NCI-H226 (cell line): Measurements from ENCODE around the gene GPBP1.
"Not testable (repeated sequence)": the region's sequence is repeated elsewhere in the genome, so short reads cannot be mapped to it uniquely, and the experiment has no call there.

ENCODE experiments used
- DNase-seq: peaks from one replicate; pipeline ENCODE4 v3.0.0-alpha.2; 2015

Gene GPBP1

GRCh38 chr5:57211039-57211438 lies 37.2 kb downstream of the GPBP1 start:
- no peak for DNase-seq

GRCh38 chr5:57215629-57216195 lies 41.9 kb downstream of the GPBP1 start:
- DNase-seq: peak; percentile 51

- peak; percentile 71 for DNase-seq
These were observed 42.9 kb downstream of the GPBP1 start for GRCh38 chr5:57216714-57217113.

- no peak for DNase-seq
These were observed 45.5 kb downstream of the GPBP1 start for GRCh38 chr5:57219386-57219785.

- peak; percentile 47 for DNase-seq
These were observed 47.2 kb downstream of the GPBP1 start for GRCh38 chr5:57221049-57221568.

- no peak for DNase-seq
These were observed 51.7 kb downstream of the GPBP1 start for GRCh38 chr5:57225553-57225952.

GRCh38 chr5:57229313-57229712 lies 55.5 kb downstream of the GPBP1 start:
- DNase-seq: no peak

GRCh38 chr5:57231607-57232006 lies 57.7 kb downstream of the GPBP1 start:
- DNase-seq: peak; percentile 33

- no peak for DNase-seq
These were observed 58.6 kb downstream of the GPBP1 start for GRCh38 chr5:57232293-57233033.

- DNase-seq: no peak
These were observed 69.7 kb downstream of the GPBP1 start for GRCh38 chr5:57243286-57244137.

GRCh38 chr5:57244331-57244730 lies 70.5 kb downstream of the GPBP1 start:
- no peak for DNase-seq

GRCh38 chr5:57246426-57246825 lies 72.6 kb downstream of the GPBP1 start:
- no peak for DNase-seq

GRCh38 chr5:57247765-57248164 lies 73.9 kb downstream of the GPBP1 start:
- no peak for DNase-seq

GRCh38 chr5:57249265-57249874 lies 75.5 kb downstream of the GPBP1 start:
- DNase-seq: no peak

- no peak for DNase-seq
These were observed 84.2 kb downstream of the GPBP1 start for GRCh38 chr5:57258052-57258451.

- DNase-seq: no peak
These were observed 85.1 kb downstream of the GPBP1 start for GRCh38 chr5:57258943-57259342.

GRCh38 chr5:57259704-57260103 lies 85.8 kb downstream of the GPBP1 start:
- DNase-seq: no peak

- no peak for DNase-seq
These were observed 88.7 kb downstream of the GPBP1 start for GRCh38 chr5:57262541-57262940.

GRCh38 chr5:57267805-57268204 lies 93.9 kb downstream of the GPBP1 start:
- DNase-seq: no peak

GRCh38 chr5:57276353-57276752 lies 102.5 kb downstream of the GPBP1 start:
- DNase-seq: no peak

- DNase-seq: no peak
These were observed 103.2 kb downstream of the GPBP1 start for GRCh38 chr5:57277085-57277484.

- DNase-seq: no peak
These were observed 107.0 kb downstream of the GPBP1 start for GRCh38 chr5:57280853-57281252.

GRCh38 chr5:57285084-57285483 lies 111.2 kb downstream of the GPBP1 start:
- DNase-seq: not testable (repeated sequence)
